Stomach (tissue), 9 donors: ENCODE results near the gene ZNF106. TPM values are rescaled to one million over a fixed set of nuclear protein-coding genes. Genes with fewer than 3 reads are reported as not detected.

Source experiments
- DNase-seq, 2 donors: peaks; one replicate each; pipeline versions ENCODE4 v3.0.0 to v3.0.0-alpha.2; 2013 to 2019
- H3K27ac ChIP-seq, 5 donors: fragments of 200-600 bp in 4 of 5; sonication (generic) in 4 of 5; one replicate each; pipeline ENCODE4 v1.5.1; 2013 to 2019; ENCODE audit warnings: mild to moderate bottlenecking in 1 of 5, moderate library complexity in 1 of 5
- H3K27me3 ChIP-seq, 3 donors: fragments of 200-600 bp; sonication (generic); one replicate each; pipeline ENCODE4 v1.5.1; 2017 to 2019; ENCODE audit warnings: mixed run types in 1 of 3
- H3K36me3 ChIP-seq, 4 donors: fragments of 200-600 bp; sonication (generic); 1 replicate in 3 of 4; 2 replicates in 1 of 4; pipeline ENCODE4 v1.5.1; 2016 to 2019
- H3K4me1 ChIP-seq, 4 donors: fragments of 200-600 bp; sonication (generic); one replicate each; pipeline ENCODE4 v1.5.1; 2016 to 2019
- H3K4me3 ChIP-seq, 4 donors: fragments of 200-600 bp; sonication (generic) in 3 of 4; one replicate each; pipeline ENCODE4 v1.5.1; 2016 to 2019; ENCODE audit warnings: mild to moderate bottlenecking in 1 of 4
- H3K9me3 ChIP-seq, 4 donors: fragments of 200-600 bp; sonication (generic); one replicate each; pipeline ENCODE4 v1.5.1; 2016 to 2019
- CTCF ChIP-seq, 7 experiments: fragments of 450-650 bp in 4 of 7; fragments of 200-600 bp in 3 of 7; sonication (generic) in 3 of 7; IDR thresholded peaks; one replicate each; pipeline ENCODE4 v1.5.1; 2016 to 2019; ENCODE audit warnings: antibody characterized with exemption in 7 of 7, control low read depth in 2 of 7, mild to moderate bottlenecking in 1 of 7
- EP300 ChIP-seq: sonication (generic); formaldehyde crosslinking; IDR thresholded peaks from one replicate; pipeline ENCODE4 v1.6.1; 2017; ENCODE audit warnings: antibody characterized with exemption
- POLR2A ChIP-seq, 4 donors: fragments of 450-650 bp; IDR thresholded peaks; one replicate each; pipeline ENCODE4 v1.6.1; 2016; ENCODE audit warnings: antibody characterized with exemption in 4 of 4, control low read depth in 2 of 4, mild to moderate bottlenecking in 1 of 4, moderate library complexity in 1 of 4
- POLR2AphosphoS5 ChIP-seq, 3 donors: sonication (generic); formaldehyde crosslinking; IDR thresholded peaks; one replicate each; pipeline ENCODE4 v1.6.1; 2016; ENCODE audit warnings: antibody characterized with exemption in 3 of 3
- WGBS, 5 donors: extraction: QIAGEN DNeasy Blood & Tissue Kit in 3 of 5; methylation state at CpG; one replicate each; pipeline versions ENCODE4 v1.1.5 to v1.1.7; 2013 to 2018; 5-methylcytosine and 5-hydroxymethylcytosine counted together
- intact Hi-C: fragments of 100-400 bp; cut with DNase I; formaldehyde crosslinking; loops from one replicate; pipeline ENCODE4 v1.15.1; 2023; ENCODE audit warnings: low total_unique reads
- polyA plus RNA-seq, 3 donors: library from polyadenylated mRNA; stranded (reverse); fragments of 200-250 nt; gene quantifications; one replicate each; pipeline ENCODE4 v1.2.3, GENCODE V29; 2013
- total RNA-seq, 5 donors: library from RNA; depleted of rRNA; stranded (reverse); fragments of >200 nt; gene quantifications; one replicate each; pipeline versions ENCODE4 v1.1.0 to v1.2.3, GENCODE V29; 2014 to 2016
- donor health status: healthy with polysubstance abuse.
- donor health status: Bipolar disorder and iron deficiency.
- donor health status: healthy.

ZNF106 gene
- total and polyA plus RNA-seq, 8 donors: 4.5 to 238 (median 41.9) TPM

- Histone ChIP-seq H3K27me3 (no peaks in the 10 kb centered on the region), H3K4me3 (no peak overlapping the region), H3K4me1 (peaks cover 0 to 6% (median 0%) of the 10 kb centered on the region in 4 donors), H3K27ac (no peak overlapping the region), H3K9me3 (no peaks in the 10 kb centered on the region), H3K36me3 (peaks cover 37 to 98% (median 96%) of the 10 kb centered on the region in 4 donors)
- no peak for DNase-seq
- intact Hi-C loops: no loop called here
- TF ChIP-seq POLR2AphosphoS5 (IDR thresholded peaks at IDR 0.05) (no peak), POLR2A (IDR thresholded peaks at IDR 0.05) (no peak), EP300 (no peak), CTCF (IDR thresholded peaks at IDR 0.05) (no peak)
Measured at GRCh38 chr15:42445551-42445950, 45.4 kb downstream of the ZNF106 start.

- WGBS, 5 donors: 79 to 89% (median 82%) methylated on average over 5 of the region's 5 CpGs
Measured at GRCh38 chr15:42444415-42445063, 46.4 kb downstream of the ZNF106 start.

GRCh38 chr15:42427429-42428223, 63.3 kb downstream of the ZNF106 start:
- no peaks in the 10 kb centered on the region for H3K9me3 ChIP-seq
- no peak for DNase-seq
- H3K36me3 ChIP-seq: peaks cover 59 to 100% (median 100%) of the 10 kb centered on the region in 4 donors
- WGBS, 5 donors: 83 to 92% (median 88%) methylated on average over 7 of the region's 7 CpGs
- no peak for TF ChIP-seq EP300
- no peak for TF ChIP-seq POLR2AphosphoS5 (IDR thresholded peaks at IDR 0.05)
- TF ChIP-seq POLR2A (IDR thresholded peaks at IDR 0.05): no peak
- no peak for TF ChIP-seq CTCF (IDR thresholded peaks at IDR 0.05)
- H3K27me3 ChIP-seq: no peaks in the 10 kb centered on the region
- no peaks in the 10 kb centered on the region for H3K4me1 ChIP-seq
- intact Hi-C loops: no loop called here
- H3K27ac ChIP-seq: no peak overlapping the region
- H3K4me3 ChIP-seq: no peak overlapping the region

More at GRCh38 chr15:42444415-42445063, 46.4 kb downstream of the ZNF106 start:
- Histone ChIP-seq H3K9me3 (no peaks in the 10 kb centered on the region), H3K36me3 (peaks cover 38 to 97% (median 94%) of the 10 kb centered on the region in 4 donors), H3K4me3 (no peak overlapping the region), H3K4me1 (peaks cover 0 to 2% (median 0%) of the 10 kb centered on the region in 4 donors), H3K27me3 (no peaks in the 10 kb centered on the region), H3K27ac (no peak overlapping the region)
- TF ChIP-seq CTCF (IDR thresholded peaks at IDR 0.05) (no peak), EP300 (no peak), POLR2AphosphoS5 (IDR thresholded peaks at IDR 0.05) (no peak), POLR2A (IDR thresholded peaks at IDR 0.05) (no peak)
- no peak for DNase-seq
- intact Hi-C loops: no loop called here

- TF ChIP-seq CTCF (IDR thresholded peaks at IDR 0.05) (no peak), POLR2A (IDR thresholded peaks at IDR 0.05) (no peak), EP300 (no peak), POLR2AphosphoS5 (IDR thresholded peaks at IDR 0.05) (no peak)
- intact Hi-C loops: no loop called here
- Histone ChIP-seq H3K27ac (no peak overlapping the region), H3K4me3 (no peak overlapping the region), H3K27me3 (no peaks in the 10 kb centered on the region), H3K9me3 (no peaks in the 10 kb centered on the region), H3K36me3 (peaks cover 74 to 100% (median 99%) of the 10 kb centered on the region in 4 donors), H3K4me1 (no peaks in the 10 kb centered on the region)
- no peak for DNase-seq
- 85 to 96% (median 93%) methylated on average over 2 of the region's 2 CpGs for WGBS, 5 donors
Measured at GRCh38 chr15:42421376-42421775, 69.6 kb downstream of the ZNF106 start.
